ENCODE data around the gene MED25.

Gene MED25

DNA sequence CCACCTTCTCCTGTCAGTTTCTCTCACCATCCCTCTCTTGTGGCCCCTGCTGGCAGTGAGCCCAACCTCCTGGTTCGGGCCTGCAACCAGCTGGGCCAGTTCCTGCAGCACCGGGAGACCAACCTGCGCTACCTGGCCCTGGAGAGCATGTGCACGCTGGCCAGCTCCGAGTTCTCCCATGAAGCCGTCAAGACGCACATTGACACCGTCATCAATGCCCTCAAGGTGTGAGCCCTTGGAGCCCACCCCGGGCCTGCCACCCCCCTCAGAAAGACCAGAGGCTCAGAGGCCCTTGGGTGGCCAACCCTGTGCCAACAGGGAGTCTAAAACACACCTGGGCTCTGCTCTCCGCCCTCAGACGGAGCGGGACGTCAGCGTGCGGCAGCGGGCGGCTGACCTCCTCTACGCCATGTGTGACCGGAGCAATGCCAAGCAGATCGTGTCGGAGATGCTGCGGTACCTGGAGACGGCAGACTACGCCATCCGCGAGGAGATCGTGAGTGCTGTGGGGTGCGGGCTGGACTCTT lies 18.8 kb upstream of the MED25 start:
- DNase-seq: no peak

DNA sequence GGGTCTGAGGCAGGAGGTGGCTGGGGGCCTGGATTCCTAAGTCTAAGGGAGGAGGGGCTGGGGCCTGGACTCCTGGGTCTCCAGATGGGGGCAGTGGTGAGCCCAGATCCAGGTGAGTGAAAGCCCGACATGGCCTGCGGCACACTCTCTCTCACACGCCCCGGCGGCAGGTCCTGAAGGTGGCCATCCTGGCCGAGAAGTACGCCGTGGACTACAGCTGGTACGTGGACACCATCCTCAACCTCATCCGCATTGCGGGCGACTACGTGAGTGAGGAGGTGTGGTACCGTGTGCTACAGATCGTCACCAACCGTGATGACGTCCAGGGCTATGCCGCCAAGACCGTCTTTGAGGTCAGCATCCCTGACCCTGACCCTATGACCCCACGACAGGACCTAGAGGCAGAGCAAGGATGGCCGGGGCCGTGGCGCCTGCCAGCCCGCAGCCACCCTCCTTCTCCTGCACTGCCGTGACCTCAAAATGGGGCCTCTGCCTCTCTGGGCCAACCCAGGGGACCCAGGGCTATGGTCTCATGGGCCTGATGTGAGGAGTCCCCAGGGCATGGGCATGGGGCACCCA lies 18.2 kb upstream of the MED25 start:
- no peak for DNase-seq

DNA sequence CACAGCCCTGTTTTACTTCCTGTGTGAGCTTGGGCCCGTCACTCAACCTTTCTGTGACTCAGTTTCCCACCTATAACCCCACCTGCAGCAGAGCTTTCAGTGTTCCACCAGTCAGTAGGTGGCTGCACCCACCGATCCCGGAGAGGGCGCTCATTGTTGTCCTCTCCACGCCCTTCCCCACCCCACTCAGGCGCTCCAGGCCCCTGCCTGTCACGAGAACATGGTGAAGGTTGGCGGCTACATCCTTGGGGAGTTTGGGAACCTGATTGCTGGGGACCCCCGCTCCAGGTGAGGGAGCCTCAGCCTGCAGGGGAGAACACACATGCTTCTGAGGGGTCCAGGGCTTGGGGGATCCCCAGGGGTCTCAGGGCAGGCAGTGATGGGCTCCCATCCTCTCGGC lies 17.3 kb upstream of the MED25 start:
- no peak for DNase-seq

DNA sequence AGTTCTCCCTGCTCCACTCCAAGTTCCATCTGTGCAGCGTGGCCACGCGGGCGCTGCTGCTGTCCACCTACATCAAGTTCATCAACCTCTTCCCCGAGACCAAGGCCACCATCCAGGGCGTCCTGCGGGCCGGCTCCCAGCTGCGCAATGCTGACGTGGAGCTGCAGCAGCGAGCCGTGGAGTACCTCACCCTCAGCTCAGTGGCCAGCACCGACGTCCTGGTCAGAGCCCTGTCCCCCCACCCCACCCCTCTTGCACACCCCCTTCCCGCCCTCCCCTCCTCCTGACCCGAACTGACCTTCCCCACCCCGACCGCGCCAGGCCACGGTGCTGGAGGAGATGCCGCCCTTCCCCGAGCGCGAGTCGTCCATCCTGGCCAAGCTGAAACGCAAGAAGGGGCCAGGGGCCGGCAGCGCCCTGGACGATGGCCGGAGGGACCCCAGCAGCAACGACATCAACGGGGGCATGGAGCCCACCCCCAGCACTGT lies 16.6 kb upstream of the MED25 start:
- no peak for DNase-seq

DNA sequence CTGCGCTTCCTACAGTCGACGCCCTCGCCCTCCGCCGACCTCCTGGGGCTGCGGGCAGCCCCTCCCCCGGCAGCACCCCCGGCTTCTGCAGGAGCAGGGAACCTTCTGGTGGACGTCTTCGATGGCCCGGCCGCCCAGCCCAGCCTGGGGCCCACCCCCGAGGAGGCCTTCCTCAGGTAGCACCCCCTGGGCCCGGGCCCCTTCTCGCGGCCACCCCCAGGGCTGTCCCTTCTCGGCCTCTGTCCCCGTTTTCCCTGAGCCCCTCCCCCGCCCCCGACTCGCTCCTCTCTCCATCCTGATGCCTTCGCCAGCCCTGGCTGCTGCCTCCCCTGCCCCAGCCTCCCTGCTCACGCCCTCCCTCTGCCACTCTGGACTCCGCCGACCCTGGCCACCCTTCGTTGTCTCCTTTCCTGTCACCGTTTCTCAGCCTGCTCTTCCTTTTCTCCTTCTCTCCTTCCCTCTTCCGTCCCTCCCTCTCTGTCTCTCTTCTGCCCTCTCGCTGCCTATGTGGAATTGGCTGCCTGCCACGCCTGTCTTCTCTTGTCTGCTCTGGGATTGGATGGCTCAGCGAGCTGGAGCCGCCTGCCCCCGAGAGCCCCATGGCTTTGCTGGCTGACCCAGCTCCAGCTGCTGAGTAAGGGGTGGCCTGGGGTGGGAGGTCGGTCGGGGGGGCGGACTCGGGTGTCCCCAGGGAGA lies 16.0 kb upstream of the MED25 start:
- DNase-seq: peak; percentile 83

DNA sequence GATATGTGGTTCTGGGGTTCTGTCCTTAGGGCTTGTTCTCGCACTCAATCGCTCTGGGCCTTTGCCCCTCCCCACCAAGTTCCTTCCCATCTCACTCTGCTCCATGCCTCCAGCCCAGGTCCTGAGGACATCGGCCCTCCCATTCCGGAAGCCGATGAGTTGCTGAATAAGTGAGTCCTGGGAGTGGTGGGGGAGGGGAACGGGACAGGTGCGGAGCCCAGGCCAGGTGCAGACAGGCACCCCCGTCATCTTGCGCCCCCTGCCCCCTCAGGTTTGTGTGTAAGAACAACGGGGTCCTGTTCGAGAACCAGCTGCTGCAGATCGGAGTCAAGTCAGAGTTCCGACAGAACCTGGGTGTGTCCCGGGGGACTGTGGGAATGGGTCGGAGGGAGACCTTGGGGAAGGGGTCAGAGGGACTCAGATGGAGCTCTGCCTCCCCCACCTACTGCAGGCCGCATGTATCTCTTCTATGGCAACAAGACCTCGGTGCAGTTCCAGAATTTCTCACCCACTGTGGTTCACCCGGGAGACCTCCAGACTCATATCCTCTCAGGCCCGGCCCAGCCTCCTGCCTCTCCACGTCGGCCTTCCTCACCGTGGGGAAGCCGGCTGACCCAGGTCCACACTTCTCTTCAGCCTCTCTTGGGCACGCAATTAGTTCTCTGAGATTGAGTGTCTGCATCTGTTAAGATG lies 15.1 kb upstream of the MED25 start:
- DNase-seq: no peak

DNA sequence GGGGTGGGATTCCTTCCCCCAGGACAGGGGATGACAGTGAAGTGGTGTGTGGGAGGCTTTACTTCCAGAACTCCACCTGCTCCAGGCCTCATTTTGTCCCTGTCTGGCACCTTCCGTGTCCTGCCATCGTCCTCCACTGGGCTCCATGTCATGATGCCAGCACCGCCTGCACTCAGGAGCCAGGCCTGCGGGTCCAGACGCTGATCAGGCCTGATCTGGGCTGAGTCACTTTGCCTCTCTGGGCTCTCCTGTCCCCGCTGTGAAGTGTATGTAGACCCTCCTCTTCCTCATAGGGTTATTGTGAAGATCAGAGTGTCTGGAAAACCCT lies 14.6 kb upstream of the MED25 start:
- DNase-seq: no peak

DNA sequence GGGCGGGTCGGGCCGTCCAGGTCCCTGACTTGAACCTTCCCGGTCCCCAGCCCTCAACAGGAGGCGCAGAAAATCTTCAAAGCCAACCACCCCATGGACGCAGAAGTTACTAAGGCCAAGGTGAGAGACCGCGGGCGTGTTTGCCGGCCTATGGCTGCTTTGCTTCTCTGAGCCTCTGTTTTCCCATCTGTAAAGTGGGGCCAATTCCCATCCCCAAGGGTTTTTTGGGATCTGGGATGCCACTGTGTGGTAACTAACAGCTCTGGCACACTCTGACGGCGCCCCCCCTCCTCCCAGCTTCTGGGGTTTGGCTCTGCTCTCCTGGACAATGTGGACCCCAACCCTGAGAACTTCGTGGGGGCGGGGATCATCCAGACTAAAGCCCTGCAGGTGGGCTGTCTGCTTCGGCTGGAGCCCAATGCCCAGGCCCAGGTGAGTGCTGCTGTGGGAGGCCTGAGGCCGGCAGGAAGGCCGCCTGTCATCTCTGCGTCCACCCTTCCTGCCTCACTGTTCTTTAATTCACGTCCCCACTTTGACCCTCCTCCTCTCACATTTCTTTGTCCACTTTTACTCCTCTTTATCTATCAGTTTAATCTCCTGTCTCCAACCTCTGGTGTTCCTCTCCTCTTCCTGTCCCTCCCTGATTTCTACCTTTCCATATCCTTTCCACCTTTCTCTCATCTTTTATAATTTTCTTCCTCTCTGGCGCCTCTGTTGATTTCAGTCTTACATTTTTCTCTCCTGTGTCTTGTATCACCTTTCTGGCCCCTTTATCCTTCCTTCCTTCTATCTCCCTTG lies 12.1 kb upstream of the MED25 start:
- DNase-seq: no peak

DNA sequence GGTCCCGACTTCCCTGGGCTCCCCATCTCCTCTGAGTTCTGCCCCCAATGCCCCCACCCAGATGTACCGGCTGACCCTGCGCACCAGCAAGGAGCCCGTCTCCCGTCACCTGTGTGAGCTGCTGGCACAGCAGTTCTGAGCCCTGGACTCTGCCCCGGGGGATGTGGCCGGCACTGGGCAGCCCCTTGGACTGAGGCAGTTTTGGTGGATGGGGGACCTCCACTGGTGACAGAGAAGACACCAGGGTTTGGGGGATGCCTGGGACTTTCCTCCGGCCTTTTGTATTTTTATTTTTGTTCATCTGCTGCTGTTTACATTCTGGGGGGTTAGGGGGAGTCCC lies 11.5 kb upstream of the MED25 start:
- no peak for DNase-seq

DNA sequence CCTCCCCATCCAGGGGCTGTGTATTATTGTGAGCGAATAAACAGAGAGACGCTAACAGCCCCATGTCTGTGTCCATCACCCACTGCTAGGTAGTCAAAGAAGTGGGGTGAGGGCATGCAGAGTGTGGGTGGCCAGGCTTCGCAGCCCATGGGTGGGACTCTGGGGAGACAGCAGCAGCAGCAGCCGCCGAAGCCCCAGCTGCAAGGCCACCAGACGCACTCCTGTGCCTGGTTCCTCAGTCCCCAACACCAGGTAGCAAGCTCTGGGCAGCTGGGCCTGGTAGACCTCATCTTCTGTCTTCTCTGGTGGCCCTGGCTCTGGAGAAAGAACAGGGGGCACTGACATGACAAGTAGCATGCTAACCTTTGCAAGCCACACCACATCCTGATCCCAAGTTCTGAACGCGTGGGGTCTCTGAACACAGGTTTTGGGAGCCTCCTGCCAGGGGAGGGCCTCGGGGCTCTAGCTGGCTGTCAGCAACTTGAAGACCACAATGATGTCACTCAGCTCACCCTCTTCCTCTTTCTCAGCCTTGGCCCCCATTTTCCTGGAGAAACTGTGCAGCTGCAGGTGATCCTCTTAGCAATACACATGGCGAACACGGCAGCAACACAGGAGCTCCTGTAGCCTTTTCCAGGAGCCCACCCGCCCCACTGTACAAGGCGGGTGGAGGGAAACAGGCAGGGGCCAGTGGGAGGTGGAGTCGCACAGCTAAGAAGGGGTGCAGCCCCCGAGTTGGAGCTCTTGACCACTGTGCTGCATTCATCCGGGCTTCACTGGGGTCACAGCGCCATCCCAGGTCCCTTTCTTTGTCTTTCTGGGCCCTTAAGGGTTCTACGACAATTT lies 10.8 kb upstream of the MED25 start:
- DNase-seq: no peak

DNA sequence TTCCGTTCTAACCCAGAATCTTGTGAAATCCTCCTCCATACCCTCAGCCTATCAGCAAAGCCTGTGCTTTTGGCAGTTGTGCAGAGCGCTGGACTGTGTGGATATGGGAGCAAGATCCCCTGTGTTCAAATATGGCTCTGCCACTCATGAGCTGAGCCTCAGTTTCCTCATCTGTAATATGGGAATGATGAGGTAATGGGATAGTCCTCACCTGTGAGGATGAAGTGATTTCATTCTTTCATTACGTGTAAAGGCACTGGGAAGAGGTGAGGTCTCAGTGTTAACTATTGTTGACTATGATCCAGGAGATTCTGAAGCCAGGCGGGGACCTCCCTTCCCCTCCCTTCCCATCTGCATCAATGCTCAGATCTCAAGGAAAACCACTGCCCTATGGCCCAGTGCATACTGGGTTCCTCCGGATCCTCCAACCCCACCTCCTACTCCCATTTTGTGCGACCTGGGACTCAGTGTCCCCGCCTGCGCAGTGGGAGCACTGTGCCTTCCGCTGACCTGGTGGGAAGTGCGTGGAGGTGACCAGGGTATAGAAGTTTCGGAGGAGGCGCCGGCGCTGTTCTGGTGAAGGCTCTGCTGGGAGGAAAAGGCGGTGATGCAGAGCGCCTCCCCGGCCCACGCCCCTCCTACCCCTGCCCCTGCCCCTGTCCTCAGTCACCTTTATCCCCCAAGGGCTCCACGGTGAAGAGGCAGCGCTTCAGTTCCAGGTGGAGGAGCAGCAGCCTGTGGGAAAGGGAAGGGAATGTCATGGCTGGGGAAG lies 10.0 kb upstream of the MED25 start:
- DNase-seq: no peak

DNA sequence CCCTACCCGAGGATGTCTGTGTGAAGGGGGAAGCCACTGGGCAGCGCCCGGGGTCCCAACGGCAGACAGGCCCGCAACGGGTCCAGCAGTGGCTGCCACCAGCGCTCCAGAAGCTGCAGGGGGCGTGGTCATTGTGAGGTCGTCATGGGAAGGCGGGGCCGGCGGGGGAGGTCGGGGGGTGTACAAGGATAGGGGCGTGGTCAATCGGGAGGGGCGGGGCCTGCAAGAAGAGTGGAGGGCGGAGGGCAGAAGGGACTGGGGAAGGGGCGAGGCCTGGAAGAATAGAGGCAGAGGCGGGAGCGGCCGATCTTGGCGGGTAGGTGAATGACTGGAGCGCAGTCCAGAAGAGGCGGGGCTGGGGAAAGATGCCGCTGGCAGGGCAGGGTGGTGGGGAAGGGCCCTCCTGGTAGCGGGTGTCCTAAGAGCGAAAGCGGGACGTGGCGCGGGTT lies 9.4 kb upstream of the MED25 start:
- DNase-seq: peak; percentile 73 to 77

DNA sequence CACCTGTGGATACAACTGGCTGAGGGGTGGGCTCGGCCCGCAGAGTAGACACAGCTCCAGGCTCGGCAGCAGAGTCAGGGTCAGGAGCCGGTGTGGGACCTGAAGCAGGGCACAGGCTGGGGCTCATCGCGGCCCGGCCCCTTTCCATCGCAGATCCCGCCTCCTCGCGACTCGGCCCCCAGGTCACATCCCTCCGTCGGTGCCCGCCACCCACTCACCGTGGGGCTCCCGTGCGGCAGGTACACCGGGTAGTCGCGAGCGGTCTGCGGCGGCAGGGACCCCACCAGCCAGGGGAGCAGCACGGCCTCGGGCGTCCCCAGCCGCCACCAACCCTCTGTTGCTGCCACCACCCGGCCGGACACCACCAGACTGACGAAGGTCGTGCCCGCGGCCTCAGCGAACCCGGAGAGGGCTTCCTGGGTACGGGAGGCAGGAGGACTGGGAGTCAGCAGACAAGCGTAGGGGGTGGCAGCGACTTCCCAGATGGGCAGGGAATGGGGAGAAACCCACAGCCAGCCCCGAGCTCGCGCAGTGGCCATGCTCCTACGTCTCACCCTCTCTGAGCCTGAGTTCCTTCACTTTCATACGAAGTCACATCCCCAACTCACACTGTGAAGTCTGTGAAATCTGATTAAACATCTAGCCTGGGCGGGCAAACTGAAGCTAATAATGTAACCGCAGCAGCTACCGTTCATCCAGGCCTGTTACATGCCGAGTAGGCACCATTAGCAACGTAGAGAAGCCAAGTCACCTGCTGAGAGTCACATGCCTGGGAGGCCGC lies 8.7 kb upstream of the MED25 start:
- DNase-seq: peak; percentile 11 to 60

DNA sequence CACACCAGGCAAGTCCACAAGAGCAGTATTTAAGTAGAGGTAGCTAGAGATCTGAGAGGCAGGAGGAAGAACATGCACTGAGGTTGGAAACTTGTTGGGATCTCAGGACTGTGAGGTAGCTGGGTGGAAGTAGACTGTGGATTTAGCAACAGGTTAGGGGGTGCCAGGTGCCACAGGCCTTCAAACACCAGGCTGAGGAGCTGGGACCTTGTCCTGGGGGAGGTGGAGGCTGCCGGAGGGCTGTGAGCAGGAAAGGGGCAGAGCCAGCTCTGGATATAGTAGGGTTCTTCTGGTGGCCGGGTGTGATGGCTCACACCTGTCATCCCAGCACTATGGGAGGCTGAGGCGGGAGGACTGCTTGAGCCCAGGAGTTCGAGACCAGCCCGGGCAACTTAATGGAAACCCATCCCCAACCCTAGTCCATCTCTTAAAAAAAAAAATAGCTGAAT lies 8.1 kb upstream of the MED25 start:
- no peak for DNase-seq

DNA sequence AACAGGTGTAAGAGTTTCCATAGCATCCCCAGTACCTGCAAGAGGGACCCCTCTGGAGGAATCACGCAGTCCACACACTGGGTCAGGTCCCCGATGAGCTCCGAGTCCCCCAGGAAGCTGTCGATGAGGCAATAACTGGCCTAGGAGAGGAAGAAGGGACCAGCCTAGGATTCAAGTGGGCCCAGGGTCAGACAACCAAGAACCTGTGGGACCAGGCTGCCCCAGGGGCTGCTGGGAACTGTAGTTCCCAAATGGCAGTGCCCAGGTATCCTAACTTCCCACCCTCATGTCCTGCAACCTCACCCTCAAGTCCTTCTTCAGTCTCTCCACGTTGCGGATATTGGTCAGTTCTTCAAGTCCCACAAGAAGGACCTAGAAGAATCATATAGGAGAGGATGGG lies 6.8 kb upstream of the MED25 start:
- DNase-seq: no peak

DNA sequence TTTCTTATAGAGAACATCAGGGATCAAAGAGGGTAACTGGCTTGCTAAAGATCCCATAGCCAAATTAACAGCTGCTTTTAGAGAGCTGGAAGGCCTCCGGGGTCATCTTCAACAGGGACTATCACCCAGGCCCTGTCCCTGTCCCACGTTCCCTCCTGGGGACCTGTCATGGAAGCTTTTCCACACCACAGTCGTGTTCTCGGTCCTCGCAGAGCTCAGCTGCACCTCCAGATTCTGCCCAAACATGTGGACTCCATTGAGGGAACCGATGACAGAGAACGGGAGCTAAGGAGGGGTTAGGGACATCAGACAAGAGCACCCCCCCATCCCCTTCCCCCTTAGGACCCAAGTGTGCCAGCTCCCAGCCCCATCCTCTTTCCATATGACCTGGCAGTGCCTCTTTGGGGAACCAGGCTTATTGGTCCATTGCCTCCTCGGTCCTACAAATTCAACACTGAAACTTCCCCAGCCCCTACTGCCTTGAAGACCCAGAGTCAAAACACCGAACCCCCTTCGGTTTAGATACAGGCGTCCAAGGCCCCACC lies 5.6 kb upstream of the MED25 start:
- no peak for DNase-seq

DNA sequence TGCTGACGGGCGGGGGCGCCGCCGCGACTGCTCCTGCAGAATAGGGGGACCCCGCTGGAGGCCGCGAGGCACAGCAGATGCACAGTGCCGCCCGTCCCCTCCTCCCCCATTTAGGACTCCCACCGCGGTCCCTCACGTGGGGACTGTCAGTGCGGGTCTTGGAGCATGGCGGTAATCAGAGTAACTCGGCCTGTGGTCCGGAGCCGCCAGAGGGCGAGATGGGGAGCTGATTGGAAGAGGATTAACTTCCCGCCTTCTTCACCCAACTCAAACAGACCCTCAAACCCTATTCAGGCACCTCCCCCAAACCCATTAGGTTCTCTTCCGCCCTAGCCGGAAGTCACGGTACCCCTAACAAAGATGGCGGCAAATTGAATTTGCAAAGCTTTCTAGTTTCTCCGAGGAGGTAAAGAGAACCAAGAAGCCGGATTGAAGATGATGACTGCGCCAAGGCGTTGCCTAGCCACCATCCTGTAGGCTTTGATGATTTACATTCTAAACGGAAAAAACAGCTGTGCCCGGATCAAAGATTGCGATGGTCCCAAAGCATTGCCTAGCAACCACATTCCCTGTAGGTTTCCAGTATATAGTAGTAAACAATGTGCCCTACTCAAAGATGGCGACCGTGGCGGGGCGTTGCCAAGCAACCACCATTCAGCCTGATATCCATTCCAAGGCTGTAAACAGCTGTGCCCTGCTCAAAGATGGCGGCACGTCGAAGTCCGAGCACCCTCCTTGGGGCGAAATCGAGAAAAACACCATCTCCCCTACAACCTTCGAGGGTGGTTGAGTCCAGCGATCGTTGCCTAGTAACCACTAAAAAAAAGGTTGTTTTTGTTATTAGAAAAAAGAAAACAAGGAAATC lies 4.9 kb upstream of the MED25 start, which contains the start of gene FUZ:
Gene FUZ (minus strand): TSS at position 296 of the 865 bp plus-strand sequence. CDS start 186 bp downstream, at position 110.
- DNase-seq: peak; percentile 94 to 99

DNA sequence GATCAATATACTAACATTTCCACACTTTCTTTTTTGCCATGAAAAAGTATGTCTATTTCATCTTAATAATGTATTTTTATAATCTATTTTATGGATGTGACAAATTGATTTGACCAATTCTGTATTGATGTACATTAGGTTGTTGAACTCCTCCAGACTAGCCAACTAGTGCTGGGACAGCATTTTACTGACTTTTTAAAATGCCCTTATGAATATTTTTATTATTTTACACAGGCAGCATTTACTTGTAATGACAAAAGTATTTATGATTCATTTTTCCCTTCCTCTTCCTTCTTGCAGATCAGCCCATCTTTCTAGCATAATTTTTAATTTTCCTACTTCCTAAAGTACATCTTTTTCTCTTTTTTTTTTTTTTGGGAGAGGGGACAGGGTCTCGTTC lies 4.1 kb upstream of the MED25 start:
- no peak for DNase-seq

DNA sequence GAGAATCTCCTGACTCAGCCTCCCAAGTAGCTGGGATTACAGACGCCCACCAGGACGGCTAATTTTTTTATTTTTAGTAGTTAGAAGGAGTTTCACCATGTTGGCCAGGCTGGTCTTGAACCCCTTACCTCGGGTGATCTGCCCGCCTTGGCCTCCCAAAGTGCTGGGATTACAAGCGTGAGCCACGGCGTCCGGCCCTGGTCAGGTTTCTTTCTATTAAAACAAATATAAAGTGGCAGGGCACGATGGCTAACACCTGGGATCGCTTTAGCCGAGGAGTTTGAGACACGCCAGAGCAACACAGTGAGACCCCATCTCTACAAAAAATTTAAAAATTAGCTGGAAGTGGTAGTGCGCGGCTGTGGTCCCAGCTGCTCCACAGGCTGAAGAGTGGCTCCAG lies 1.5 kb upstream of the MED25 start:
- DNase-seq: no peak

All from hippocampal formation (tissue), 2 donors.